ENCODE measurements around the gene MYL10.

MYL10 gene

DNA sequence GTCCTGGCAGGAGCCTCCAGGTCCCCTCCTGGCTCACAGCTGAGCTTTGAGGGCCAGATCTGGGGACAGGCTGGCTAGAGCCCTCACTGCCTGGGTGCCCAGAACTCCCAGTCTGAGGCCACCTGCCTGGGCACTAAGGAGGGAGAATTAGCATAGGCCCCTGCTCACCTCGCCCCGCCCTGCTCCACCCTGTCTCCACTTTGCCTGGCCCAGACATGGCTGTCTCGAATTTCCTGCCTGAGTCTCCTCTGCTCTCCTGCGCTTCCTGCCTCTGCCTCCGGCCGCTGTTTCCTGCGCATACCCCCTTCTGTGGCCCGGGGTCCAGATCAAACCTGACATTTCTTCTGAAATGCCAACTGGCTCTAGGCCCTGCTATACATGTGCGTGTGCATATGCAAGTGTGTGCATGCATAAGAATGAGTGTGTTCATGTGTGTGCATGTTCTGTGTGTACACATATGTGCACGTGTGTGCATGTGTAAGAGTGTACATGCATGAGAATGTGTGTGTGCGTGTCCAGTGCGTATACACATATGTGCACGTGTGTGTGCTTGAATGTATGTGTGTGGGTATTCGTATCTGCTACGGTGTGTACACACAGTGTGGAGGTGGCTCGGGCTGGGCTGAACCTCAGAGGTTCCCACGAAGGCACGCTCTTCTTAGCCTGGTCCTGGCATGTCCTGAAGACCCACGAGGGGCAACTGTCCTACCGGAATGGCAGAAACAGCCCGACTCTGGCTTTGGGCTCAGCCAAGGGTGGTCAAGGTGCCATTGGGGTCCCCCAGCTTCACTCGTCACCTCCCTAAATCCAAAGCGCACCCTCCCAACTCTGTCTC is 64.9 kb downstream of the MYL10 start:
- peak; percentile 44 for DNase-seq
